Measurements from ENCODE around the gene DDX4. TPM values are rescaled to one million over a fixed set of nuclear protein-coding genes. Genes with fewer than 3 reads are reported as not detected.

DDX4 gene
- total RNA-seq, 2 donors from 2014 or later = not detected

DNA sequence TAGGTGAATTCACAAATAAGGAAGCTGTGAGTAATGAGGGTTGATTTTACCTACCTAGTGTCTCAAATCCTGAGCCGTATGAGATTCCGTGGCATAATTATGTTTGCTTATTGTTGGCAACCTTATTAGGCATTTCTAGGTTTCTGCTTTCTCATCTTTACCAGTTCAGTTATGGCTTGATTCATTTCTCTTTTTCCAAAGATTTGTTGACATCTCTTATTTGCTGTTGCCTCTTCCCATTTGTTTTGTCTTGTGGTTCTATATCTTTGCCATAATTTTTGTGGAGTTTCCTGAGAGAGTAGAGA is 113.8 kb downstream of the DDX4 start:
- ATAC-seq (no peak), DNase-seq (no peak)
- no peak overlapping the region for H3K4me3 Mint-ChIP-seq

DNA sequence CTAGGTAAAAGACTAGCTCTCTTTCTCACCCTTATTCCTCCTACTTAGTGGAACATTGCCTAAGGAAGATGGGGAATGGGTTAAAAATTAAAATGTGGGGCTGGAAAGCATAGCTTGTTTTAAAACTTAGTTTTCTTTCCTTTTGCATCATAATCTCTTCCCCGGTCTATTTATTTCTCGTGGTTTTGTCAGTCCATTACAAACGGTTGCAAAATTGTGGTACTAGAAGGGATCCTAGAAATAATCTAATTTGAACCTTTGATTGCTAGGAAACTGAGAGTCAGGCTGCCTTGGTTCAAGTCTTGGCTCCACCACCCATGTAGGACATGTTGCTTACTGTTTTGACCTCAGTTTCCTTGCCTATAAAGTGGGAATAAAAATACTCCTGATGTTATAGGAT is 114.6 kb downstream of the DDX4 start:
- H3K36me3 Mint-ChIP-seq (ENCODE audit: low read depth) = peaks cover 2% of the 10 kb centered on the region
- ATAC-seq = no peak
- H3K9me3 ChIP-seq (ENCODE audit: control insufficient read depth, low read length, poor library complexity, severe bottlenecking) = no peaks in the 10 kb centered on the region
- no peak overlapping the region for H3K4me3 Mint-ChIP-seq
- H3K4me1 Mint-ChIP-seq = peaks cover 25% of the 10 kb centered on the region
- DNase-seq = no peak
- H3K27ac Mint-ChIP-seq = no peak overlapping the region
- peaks cover 26% of the 10 kb centered on the region for H3K27me3 Mint-ChIP-seq

More for the DNA sequence above, 113.8 kb downstream of the DDX4 start:
- peaks cover 26% of the 10 kb centered on the region for H3K27me3 Mint-ChIP-seq
- H3K4me1 Mint-ChIP-seq = peaks cover 20% of the 10 kb centered on the region
- H3K27ac Mint-ChIP-seq = no peak overlapping the region
- peaks cover 2% of the 10 kb centered on the region for H3K36me3 Mint-ChIP-seq (ENCODE audit: low read depth)
- H3K9me3 ChIP-seq (ENCODE audit: control insufficient read depth, low read length, poor library complexity, severe bottlenecking) = no peaks in the 10 kb centered on the region

DNA sequence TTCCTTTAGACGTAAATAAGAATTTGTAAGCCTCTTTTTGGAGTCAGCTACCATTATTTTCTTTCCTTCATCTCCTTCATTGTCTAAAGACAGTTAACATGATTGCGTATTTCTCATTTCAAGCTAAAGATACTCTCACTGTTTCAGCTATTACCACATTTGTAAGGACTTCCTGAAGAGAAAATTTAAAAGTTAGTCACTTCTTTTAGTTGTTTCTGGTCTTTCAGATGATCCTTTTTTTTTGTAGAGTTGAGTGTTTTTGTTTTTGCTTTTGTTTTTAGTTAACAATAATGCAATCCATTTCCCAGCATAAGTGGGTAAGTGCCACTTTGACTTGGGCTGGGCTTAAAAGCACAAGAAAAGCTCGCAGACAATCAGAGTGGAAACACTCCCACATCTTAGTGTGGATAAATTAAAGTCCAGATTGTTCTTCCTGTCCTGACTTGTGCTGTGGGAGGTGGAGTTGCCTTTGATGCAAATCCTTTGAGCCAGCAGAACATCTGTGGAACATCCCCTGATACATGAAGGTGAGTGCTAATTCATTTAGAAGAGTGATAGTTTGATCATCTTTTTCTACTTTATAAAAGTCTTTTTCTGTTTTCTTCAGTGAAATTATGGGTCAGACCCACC is 115.3 kb downstream of the DDX4 start:
- H3K9me3 ChIP-seq (ENCODE audit: control insufficient read depth, low read length, poor library complexity, severe bottlenecking) = no peaks in the 10 kb centered on the region
- no peak for ATAC-seq
- Mint-ChIP-seq H3K27me3 (peaks cover 20% of the 10 kb centered on the region), H3K4me1 (peaks cover 27% of the 10 kb centered on the region), H3K27ac (no peak overlapping the region), H3K4me3 (no peak overlapping the region), H3K36me3 (ENCODE audit: low read depth) (peaks cover 2% of the 10 kb centered on the region)
- DNase-seq = no peak

DNA sequence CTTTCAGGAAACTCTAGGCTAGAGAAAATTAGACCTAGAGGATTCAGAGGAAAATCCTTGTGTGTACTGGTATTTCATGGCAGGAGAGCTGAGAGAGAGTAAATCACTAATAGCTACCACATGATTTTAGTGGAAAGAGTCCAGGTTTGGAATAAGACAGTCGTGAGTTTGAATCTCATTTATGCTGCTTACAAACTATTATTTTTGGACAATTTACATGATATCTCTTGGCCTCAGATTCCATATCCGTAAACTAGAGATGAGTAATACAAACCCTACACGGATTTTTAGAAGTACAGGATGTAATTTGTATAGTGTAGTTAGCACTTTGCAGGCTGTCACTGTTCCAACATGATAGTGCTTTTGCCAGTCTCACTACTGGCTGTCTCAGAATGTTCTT is 116.0 kb downstream of the DDX4 start:
- DNase-seq = no peak
- ATAC-seq = no peak
- peaks cover 27% of the 10 kb centered on the region for H3K4me1 Mint-ChIP-seq
- H3K27me3 Mint-ChIP-seq = peaks cover 20% of the 10 kb centered on the region
- no peak overlapping the region for H3K27ac Mint-ChIP-seq
- H3K4me3 Mint-ChIP-seq = no peak overlapping the region
- H3K9me3 ChIP-seq (ENCODE audit: control insufficient read depth, low read length, poor library complexity, severe bottlenecking) = no peaks in the 10 kb centered on the region
- peaks cover 2% of the 10 kb centered on the region for H3K36me3 Mint-ChIP-seq (ENCODE audit: low read depth)

DNA sequence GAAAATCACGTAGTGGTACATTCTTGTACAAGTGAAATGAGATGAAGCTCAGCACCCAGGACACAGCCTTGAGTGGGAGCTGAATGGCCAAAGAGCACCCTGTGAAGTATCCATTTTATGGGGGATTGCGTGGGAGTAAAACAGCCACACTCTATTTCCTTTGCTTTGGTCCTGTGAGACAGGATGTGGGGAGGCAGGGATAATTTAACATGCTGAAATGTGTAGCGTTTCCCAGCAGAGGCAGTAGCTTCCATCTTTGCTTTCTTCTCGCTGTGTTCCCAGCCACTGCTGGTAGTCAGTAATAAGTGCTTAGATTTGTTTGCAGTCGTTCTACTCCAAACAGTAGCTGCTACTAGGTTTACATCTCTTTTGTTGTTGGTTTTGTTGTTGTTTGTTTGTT is 117.6 kb downstream of the DDX4 start:
- Mint-ChIP-seq H3K4me3 (no peak overlapping the region), H3K36me3 (ENCODE audit: low read depth) (peaks cover 2% of the 10 kb centered on the region), H3K4me1 (peaks cover 27% of the 10 kb centered on the region), H3K27me3 (peaks cover 14% of the 10 kb centered on the region), H3K27ac (peak overlapping the region; percentile 80)
- DNase-seq (no peak), ATAC-seq (no peak)
- no peaks in the 10 kb centered on the region for H3K9me3 ChIP-seq (ENCODE audit: control insufficient read depth, low read length, poor library complexity, severe bottlenecking)

DNA sequence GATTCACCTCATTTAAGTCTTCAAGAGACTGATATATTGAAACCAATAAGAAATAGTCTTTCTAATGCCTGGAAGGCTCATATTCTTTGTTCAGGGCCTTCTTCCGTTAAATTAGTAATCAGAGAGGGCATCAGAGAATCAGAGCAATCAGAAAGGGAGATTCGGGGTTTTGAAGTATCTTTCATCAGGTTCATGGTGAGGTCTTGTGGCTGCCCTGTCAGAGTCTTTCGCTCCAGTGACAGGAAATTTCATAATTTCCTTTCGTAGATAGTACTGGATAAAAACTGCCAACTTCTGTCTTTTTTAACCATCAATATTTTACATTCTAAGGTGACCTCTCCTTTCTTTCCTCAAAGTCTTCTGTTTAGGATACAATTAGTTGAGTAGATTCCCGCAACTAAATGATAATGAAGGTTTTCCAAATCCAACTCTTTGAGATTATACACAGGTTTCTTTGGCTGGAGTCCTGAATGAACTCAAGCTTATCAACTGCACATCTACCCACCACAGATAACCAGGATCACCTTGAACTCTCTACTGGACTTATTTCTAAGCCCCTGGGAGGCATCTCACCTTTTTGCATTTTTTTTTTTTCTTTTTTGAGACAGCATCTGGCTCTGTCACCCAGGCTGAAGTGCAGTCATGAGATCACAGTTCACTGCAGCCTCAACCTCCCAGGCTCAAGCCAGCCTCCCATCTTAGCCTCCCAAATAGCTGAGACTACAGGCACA is 118.8 kb downstream of the DDX4 start:
- H3K27ac Mint-ChIP-seq = peak overlapping the region; percentile 80

DNA sequence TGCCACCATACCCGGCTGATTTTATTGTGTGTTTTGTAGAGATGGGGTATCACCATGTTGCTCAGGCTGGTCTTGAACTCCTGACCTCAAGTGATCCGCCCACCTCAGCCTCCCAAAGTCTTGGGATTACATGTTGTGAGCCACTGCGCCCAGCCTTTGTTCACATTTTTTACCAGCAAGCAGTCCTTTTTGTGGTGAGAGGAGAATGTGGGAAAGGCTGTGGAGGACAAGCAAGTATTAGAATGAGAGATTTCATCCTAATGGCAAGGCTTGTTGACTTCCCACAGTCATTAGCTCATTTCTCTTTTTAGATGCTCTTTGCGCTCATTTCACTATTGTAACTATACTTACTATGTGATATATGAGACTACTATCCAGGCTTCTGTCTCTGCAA is 119.4 kb downstream of the DDX4 start:
- no peaks in the 10 kb centered on the region for H3K27me3 Mint-ChIP-seq
- ATAC-seq = no peak
- H3K36me3 Mint-ChIP-seq (ENCODE audit: low read depth) = no peaks in the 10 kb centered on the region
- no peak for DNase-seq
- no peaks in the 10 kb centered on the region for H3K9me3 ChIP-seq (ENCODE audit: control insufficient read depth, low read length, poor library complexity, severe bottlenecking)
- H3K4me1 Mint-ChIP-seq = peaks cover 25% of the 10 kb centered on the region
- H3K27ac Mint-ChIP-seq = peak overlapping the region; percentile 80
- H3K4me3 Mint-ChIP-seq = no peak overlapping the region

More for the DNA sequence above, 118.8 kb downstream of the DDX4 start:
- DNase-seq (no peak), ATAC-seq (peak; percentile 94)
- H3K27me3 Mint-ChIP-seq = peaks cover 4% of the 10 kb centered on the region
- peaks cover 2% of the 10 kb centered on the region for H3K36me3 Mint-ChIP-seq (ENCODE audit: low read depth)
- H3K9me3 ChIP-seq (ENCODE audit: control insufficient read depth, low read length, poor library complexity, severe bottlenecking) = no peaks in the 10 kb centered on the region
- H3K4me1 Mint-ChIP-seq = peaks cover 27% of the 10 kb centered on the region
- peak overlapping the region; percentile 31 for H3K4me3 Mint-ChIP-seq

DNA sequence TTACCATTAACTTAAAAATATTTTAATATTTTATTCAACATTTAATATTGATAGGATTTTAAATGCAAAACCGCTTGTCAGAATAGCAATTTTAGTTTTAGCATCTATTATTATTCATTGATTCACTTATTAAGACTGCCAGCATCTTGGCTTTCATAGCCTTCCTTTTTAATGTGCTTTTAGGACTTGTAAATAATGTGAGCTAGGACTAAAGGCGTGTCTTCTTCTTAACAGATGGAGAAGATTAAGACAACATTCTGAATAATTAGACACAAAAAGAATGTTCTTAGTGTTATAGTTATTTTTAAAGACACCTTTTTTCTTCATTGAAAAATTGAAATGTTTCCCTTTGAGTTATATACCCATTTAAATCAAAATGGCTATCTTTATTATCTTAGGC is 120.2 kb downstream of the DDX4 start:
- Mint-ChIP-seq H3K27ac (no peak overlapping the region), H3K27me3 (no peaks in the 10 kb centered on the region), H3K4me1 (peaks cover 25% of the 10 kb centered on the region), H3K36me3 (ENCODE audit: low read depth) (no peaks in the 10 kb centered on the region), H3K4me3 (no peak overlapping the region)
- DNase-seq = no peak
- ATAC-seq = no peak
- H3K9me3 ChIP-seq (ENCODE audit: control insufficient read depth, low read length, poor library complexity, severe bottlenecking) = no peaks in the 10 kb centered on the region

DNA sequence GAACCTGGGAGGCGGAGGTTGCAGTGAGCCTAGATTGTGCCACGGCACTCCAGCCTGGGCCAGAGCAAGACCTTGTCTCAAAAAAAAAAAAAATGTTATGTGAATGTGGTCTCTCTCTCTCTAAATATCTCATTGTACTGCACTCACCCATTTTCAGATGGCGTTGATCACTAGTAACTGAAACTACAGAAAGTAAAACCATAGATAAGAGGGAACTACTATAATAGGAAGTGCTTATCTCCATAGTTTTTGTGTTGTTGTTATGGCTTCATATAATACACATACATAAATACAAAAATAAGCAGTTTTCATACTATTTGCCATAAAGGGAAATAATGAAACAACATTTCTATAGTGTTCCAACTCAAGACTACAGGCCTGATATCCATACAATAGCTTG is 122.4 kb downstream of the DDX4 start:
- DNase-seq (no peak), ATAC-seq (no peak)
- no peaks in the 10 kb centered on the region for H3K36me3 Mint-ChIP-seq (ENCODE audit: low read depth)
- peaks cover 21% of the 10 kb centered on the region for H3K4me1 Mint-ChIP-seq
- no peaks in the 10 kb centered on the region for H3K27me3 Mint-ChIP-seq
- H3K4me3 Mint-ChIP-seq = no peak overlapping the region
- H3K27ac Mint-ChIP-seq = no peak overlapping the region
- H3K9me3 ChIP-seq (ENCODE audit: control insufficient read depth, low read length, poor library complexity, severe bottlenecking) = no peaks in the 10 kb centered on the region

DNA sequence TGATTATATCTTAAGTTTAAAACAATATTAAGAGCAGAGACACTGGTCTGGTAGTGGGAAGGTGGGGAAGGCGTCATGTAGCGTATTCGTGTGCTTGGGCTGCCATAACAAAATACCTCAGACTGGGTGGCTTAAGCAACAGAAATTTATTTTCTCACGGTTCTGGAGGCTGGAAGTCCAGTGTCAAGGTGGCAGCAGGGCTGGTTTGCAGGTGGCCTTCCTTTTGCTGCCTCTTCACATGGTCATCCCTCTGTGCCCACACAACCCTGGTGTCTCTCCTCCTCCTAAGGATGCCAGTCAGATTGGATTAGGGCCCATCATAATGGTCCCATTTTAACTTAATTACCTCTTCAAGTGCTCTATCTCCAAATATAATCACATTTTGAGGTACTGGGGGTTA is 122.8 kb downstream of the DDX4 start:
- Mint-ChIP-seq H3K27me3 (no peaks in the 10 kb centered on the region), H3K4me3 (no peak overlapping the region), H3K4me1 (peaks cover 17% of the 10 kb centered on the region), H3K36me3 (ENCODE audit: low read depth) (no peaks in the 10 kb centered on the region), H3K27ac (no peak overlapping the region)
- ATAC-seq (no peak), DNase-seq (no peak)
- H3K9me3 ChIP-seq (ENCODE audit: control insufficient read depth, low read length, poor library complexity, severe bottlenecking) = no peaks in the 10 kb centered on the region

DNA sequence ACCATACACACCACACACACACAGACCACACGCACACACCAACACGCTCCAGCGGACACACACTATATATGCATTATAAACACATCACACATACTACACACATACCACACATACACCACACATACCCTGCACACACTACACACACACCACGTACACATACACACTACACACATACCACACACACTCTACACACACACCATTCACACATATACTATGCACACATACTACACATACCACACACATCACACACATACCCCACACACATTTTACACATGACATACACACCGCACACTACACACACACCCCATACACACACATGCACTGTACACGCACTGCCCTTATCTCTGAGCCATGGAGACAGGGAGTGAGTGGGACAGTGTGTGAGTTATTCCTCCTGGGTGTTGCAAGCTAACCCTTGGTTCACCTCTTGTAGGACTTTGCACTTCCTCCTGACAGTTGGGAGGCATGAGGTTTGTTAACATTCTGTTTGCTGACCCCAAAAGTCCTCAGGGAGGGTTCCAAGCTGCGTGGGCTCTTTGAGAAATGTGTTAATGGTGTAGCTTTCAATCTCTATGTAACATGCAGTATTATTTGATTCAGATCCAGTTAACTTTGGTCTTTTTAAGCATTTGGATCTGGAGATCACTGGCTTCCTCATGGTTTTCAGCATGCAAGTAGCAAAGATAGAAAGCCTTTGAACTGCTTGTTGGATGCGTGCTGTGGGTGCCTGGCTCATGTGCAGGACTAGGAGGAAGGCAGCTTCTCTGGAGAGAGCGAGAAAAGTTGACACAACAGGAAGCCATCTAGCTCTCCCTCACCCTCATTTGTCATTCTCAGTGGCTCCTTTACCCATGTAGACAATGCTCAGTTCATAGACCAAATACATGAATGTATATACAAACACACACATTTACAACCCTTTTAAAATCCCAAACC is 127.0 kb downstream of the DDX4 start:
- no peak for ATAC-seq
- no peak for DNase-seq

DNA sequence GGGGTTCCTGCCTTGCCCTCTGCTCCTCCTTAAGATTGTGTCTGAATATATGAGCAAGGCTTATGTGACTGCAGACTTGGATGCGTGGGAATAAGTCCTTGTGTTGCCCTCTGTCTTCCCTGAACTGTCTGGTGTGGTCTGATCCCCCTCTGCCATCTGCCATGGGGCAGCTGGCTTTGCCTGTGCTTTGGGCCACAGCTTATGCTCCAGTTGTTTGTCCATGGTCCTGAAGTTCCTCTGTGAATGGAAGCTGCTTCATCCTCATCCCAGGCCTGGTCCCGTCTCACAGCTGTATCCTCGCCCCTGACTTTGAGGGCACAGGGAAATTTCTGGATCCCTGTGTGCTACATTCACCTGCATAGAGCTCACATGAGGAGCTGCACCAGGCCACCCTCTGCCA is 128.0 kb downstream of the DDX4 start:
- H3K27ac Mint-ChIP-seq = no peak overlapping the region
- no peak for DNase-seq
- H3K4me1 Mint-ChIP-seq = no peaks in the 10 kb centered on the region
- H3K9me3 ChIP-seq (ENCODE audit: control insufficient read depth, low read length, poor library complexity, severe bottlenecking) = no peaks in the 10 kb centered on the region
- H3K27me3 Mint-ChIP-seq = no peaks in the 10 kb centered on the region
- H3K36me3 Mint-ChIP-seq (ENCODE audit: low read depth) = no peaks in the 10 kb centered on the region
- ATAC-seq = no peak
- no peak overlapping the region for H3K4me3 Mint-ChIP-seq

More for the DNA sequence above, 127.0 kb downstream of the DDX4 start:
- H3K9me3 ChIP-seq (ENCODE audit: control insufficient read depth, low read length, poor library complexity, severe bottlenecking) = no peaks in the 10 kb centered on the region
- Mint-ChIP-seq H3K36me3 (ENCODE audit: low read depth) (no peaks in the 10 kb centered on the region), H3K27ac (no peak overlapping the region), H3K4me1 (no peaks in the 10 kb centered on the region), H3K4me3 (no peak overlapping the region), H3K27me3 (no peaks in the 10 kb centered on the region)

DNA sequence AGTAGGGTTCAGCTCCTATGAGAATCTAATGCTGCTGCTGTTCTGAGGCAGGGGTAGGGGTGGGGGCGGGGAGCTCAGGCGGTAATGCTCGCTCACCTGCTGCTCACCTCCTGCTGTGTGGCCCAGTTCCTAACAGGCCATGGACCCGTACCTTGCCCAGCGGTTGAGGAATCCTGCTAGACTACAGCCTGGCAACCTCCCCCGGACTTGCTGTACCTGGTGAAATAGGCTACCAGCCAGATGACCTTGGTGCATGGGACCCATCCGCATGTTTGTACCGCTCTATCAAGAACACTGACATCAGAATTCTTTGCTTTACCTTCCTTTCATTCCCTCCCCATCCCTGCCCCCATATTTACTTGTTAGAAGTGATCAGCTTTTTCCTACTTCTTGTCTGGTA is 128.6 kb downstream of the DDX4 start:
- no peaks in the 10 kb centered on the region for H3K36me3 Mint-ChIP-seq (ENCODE audit: low read depth)
- H3K4me1 Mint-ChIP-seq = no peaks in the 10 kb centered on the region
- H3K27ac Mint-ChIP-seq = no peak overlapping the region
- no peaks in the 10 kb centered on the region for H3K27me3 Mint-ChIP-seq
- no peaks in the 10 kb centered on the region for H3K9me3 ChIP-seq (ENCODE audit: control insufficient read depth, low read length, poor library complexity, severe bottlenecking)
- DNase-seq = no peak
- H3K4me3 Mint-ChIP-seq = no peak overlapping the region
- no peak for ATAC-seq
